ENCODE results near the gene CDAN1. TPM values are rescaled to one million over a fixed set of nuclear protein-coding genes. Genes with fewer than 3 reads are reported as not detected.

Gene CDAN1
- polyA plus RNA-seq, 3 donors: 14.5 to 15.4 (median 14.6) TPM

DNA sequence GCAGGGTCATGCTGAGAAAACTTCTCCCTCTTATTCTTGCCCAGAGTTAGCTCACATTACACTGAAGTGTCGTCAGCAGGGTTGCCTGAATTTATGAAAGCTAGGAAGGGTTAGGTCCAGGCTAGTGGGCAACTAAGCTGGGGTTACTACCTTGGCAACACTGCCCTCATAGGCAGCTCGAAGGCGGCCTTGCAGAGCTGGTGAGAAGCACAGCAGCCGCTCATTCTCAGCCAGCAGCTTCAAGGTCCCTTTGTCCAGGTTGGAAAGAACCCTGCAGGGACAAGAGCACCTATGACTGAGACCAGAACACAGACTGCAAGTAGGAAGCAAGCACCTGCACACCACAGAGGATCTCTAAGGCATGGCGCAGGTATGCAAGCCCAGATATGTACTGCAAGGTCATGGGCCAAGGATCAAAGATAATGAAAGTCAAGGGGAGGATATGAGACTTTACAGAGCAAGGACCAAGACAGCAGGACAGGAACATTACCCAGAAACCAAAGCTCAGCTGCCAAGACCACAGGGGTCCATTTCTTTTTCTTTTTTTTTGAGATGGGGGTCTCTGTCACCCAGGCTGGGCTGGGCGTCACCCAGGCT is 2.8 kb downstream of the CDAN1 start:
- DNase-seq (ENCODE audit: low read depth in 3 of 3, low spot score in 2 of 3): no peak

DNA sequence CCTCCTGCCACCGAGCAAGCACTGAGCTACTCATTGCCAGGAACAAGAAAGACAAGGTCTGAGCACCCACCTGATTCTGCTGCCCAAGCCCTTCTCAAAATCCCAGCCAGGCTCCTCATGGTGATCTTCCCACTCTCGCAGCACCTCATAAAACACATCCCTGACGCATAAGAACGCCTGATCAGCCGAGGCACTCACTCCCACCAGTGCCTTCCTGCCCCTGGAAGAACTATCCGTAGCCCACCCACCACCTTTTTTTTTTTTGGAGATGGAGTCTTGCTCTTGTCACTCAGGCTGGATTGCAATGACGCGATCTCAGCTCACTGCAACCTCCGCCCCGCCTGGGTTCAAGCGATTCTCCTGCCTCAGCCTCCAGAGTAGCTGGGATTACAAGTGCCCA is 3.9 kb downstream of the CDAN1 start:
- DNase-seq (ENCODE audit: low read depth in 3 of 3, low spot score in 2 of 3): no peak

GRCh38 chr15:42732095-42732827 is 4.7 kb downstream of the CDAN1 start:
- no peak for DNase-seq (ENCODE audit: low read depth in 3 of 3, low spot score in 2 of 3)

DNA sequence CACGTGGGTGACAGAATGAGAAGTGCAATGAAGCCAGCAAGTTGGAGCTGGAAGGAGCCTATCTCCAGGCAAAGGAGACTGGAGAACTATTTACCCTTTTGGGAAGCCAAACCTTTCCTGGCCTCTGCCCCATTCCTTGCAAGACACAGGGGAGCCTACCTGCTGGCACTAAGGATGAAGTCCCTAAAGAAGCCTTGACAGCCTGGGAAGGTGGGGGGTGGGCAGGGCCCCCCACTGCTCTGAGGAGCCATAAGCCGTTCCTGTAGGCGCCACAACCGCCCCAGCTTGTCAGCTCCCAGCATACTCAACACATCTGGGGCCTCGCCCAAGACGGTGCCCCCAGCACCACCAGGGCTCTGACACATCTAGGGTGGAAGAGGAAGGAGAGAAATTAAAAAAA is 5.5 kb downstream of the CDAN1 start:
- DNase-seq (ENCODE audit: low read depth in 3 of 3, low spot score in 2 of 3): no peak

DNA sequence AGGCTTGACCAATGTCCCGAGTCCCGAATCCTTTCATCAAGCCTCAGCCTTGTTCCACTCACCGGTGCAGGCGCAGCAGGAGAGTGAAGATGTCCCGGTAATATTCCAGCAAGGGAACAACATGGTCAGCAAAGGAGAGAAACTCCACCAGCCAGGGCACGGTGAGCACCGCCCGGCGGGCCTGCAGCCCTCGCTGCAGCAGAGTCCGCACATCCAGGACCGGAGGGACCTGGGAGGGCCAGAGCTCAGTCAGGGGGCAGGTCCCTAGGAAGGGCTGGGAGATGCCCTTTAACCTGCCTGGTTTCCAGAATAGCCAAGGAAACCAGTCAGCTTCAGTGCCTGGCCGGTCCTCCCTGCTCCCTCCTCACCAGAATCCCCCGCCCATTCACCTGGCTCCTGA is 6.4 kb downstream of the CDAN1 start:
- DNase-seq (ENCODE audit: low read depth in 3 of 3, low spot score in 2 of 3): no peak

DNA sequence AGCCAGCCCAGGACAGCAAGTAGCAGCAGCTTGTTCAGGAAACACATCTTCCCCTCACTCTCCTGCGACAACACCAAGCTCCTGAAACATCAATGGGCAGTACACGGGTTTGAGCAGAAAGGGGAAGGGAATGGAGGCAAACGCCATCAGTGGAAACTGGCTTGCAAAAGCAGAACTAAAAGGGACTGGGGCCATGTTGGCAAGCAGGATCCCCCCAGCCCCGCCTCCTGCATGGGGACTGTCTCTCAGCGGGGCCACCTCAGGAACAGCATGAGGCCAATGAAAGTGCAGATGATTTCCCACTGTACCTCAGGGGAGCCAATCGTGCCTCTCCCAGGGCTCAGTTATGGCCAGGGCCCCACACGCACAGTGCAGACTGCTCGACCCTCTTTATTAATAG is 6.8 kb downstream of the CDAN1 start:
- DNase-seq (ENCODE audit: low read depth in 3 of 3, low spot score in 2 of 3): no peak

DNA sequence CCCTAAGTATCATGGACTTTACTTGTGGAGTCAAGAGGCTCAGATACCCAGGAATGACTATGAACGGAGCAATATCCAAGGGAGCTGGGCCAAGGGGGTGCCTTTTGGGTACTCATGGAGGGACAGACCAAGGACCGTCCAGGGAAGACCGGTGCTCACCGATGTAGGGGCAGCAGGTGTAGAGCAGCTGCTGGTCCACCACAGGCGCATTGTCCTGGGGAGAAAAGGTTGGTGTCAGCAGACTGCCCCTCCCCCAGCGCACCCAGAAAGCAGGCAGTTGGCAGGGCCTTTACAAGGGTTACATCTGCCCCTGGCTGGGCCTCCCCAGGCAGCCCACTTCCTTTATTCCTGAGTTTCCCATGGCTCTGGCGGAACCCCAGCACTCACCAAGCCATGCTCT is 7.5 kb downstream of the CDAN1 start:
- no peak for DNase-seq (ENCODE audit: low read depth in 3 of 3, low spot score in 2 of 3)

- no peak for DNase-seq (ENCODE audit: low read depth in 3 of 3, low spot score in 2 of 3)
Observed at GRCh38 chr15:42728972-42729371, 8.0 kb downstream of the CDAN1 start.

- no peak for DNase-seq (ENCODE audit: low read depth in 3 of 3, low spot score in 2 of 3)
Observed at GRCh38 chr15:42728560-42728959, 8.4 kb downstream of the CDAN1 start.

DNA sequence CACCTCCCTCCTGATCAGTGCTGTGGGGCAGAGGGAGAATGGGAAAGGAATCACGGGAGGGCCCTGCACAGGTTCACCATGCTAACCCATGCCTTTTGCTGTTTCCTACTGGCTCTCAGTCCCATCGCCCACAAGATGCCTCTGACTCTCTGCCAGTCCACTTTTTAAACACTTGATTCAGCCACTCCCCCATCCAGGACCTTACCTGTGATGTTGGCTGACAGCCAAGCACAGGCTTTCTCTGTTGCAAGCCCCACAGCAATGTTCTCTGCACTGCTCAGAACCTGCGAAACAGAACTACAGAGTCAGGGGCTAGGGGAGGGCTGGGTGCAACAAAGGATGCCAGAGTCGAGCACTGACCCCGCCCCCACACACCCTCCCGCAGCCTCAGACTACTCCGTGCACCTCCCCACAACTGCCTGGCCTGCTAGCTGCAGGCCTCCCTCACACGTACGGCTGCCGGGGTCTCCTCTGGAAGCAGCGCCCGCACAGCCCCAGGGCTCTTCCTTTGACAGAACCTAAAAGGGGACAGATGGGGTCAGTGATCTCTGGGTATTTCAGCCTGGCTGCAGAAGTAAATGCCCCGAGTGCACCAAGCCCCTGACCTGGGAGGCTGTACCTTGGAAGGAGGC is 9.1 kb downstream of the CDAN1 start:
- peak in 1 of 3 donors; percentile 19 for DNase-seq (ENCODE audit: low read depth in 3 of 3, low spot score in 2 of 3)

- no peak for DNase-seq (ENCODE audit: low read depth in 3 of 3, low spot score in 2 of 3)
Observed at GRCh38 chr15:42726114-42726513, 10.8 kb downstream of the CDAN1 start.

GRCh38 chr15:42725331-42725903 is 11.5 kb downstream of the CDAN1 start:
- DNase-seq (ENCODE audit: low read depth in 3 of 3, low spot score in 2 of 3): no peak

GRCh38 chr15:42724276-42724675 is 12.7 kb downstream of the CDAN1 start:
- no peak for DNase-seq (ENCODE audit: low read depth in 3 of 3, low spot score in 2 of 3)

DNA sequence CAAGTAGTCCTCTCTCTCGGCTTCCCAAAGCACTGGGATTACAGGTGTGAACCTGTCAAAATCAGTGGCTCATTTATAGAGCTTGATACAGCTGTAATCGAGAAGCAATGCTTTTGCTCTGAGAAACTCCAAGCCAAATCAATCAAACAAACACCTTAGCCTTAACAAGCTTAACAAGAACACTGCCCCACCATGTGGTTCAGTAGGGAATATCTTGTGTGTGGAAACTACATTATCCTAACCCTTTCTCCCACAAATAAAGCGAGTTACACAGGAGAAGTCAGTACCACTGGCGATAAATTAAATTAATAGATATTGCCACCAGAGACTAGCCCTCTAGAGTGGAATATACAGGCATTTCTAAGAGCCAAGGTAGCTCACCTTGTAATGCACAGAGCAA is 13.9 kb downstream of the CDAN1 start:
- no peak for DNase-seq (ENCODE audit: low read depth in 3 of 3, low spot score in 2 of 3)

- no peak for DNase-seq (ENCODE audit: low read depth in 3 of 3, low spot score in 2 of 3)
Observed at GRCh38 chr15:42721916-42722315, 15.0 kb downstream of the CDAN1 start.

GRCh38 chr15:42721016-42721415 is 15.9 kb downstream of the CDAN1 start:
- no peak for DNase-seq (ENCODE audit: low read depth in 3 of 3, low spot score in 2 of 3)

- DNase-seq (ENCODE audit: low read depth in 3 of 3, low spot score in 2 of 3): no peak
Observed at GRCh38 chr15:42720071-42720470, 16.9 kb downstream of the CDAN1 start.

DNA sequence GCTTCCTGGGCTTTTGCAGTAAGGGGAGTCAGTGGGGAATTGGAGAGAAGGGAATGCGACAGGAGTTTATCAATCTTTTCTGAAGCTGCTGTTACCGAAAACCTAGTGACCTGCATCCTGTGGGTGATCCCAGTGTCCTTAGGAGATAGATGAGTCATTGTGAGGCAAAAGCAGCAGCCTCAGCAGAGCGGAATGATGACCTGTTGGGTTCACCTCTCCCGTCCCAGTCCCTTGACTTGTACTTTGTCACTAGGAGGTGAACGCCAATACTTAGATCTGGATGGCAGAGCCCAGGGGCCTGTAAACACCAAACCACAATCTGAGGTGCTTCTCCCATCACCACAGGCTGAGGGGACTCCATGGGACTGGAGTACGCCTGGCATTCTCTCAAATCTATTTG is 17.9 kb downstream of the CDAN1 start:
- no peak for DNase-seq (ENCODE audit: low read depth in 3 of 3, low spot score in 2 of 3)

DNA sequence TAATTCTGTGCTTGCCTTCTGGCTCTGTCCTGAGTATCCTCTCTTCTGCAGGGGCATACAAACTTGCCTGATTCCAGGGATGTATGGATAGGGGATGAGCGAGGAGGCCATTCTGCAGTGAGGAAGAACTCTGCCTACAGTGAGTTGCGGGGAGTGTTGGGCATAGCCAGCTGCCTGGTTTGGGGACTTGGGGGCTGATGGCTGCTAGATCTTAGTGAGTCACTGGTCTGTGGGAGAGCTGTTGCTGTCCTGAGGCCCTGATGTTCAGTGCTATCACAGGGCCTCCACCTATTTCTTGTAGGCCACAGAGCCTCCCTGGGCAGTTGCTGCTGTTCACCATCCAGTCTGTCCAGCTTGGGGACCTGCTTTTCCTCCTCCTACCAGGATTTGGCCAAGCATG is 20.3 kb downstream of the CDAN1 start:
- no peak for DNase-seq (ENCODE audit: low read depth in 3 of 3, low spot score in 2 of 3)

DNA sequence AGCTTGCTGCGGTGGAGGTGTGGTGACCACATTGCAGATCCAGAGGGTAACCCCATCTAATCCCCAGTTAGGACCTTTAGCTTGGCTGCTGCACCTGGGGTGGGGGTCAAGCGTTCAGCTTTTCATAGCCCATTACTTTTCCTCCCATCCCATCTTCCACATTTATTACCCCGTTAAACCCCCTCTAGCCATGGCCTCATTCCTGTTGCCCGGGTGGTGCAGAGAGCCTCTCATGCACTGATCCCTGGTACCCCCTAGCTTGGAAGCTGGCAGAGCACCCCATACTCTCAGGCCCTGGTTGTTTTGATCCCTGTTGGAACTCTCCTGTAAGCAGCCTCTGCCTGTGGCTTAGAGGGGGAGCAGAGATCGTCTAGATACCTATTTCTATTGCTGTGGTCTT is 20.8 kb downstream of the CDAN1 start:
- no peak for DNase-seq (ENCODE audit: low read depth in 3 of 3, low spot score in 2 of 3)

GRCh38 chr15:42712584-42712983 is 24.3 kb downstream of the CDAN1 start:
- DNase-seq (ENCODE audit: low read depth in 3 of 3, low spot score in 2 of 3): no peak

- DNase-seq (ENCODE audit: low read depth in 3 of 3, low spot score in 2 of 3): no peak
Observed at GRCh38 chr15:42711746-42712145, 25.2 kb downstream of the CDAN1 start.
